ENCODE measurements around the gene BACH2. TPM values are rescaled to one million over a fixed set of nuclear protein-coding genes. Genes with fewer than 3 reads are reported as not detected.

BACH2 gene
- total RNA-seq, 1 experiment from 2014 or later = 3.3 TPM

DNA sequence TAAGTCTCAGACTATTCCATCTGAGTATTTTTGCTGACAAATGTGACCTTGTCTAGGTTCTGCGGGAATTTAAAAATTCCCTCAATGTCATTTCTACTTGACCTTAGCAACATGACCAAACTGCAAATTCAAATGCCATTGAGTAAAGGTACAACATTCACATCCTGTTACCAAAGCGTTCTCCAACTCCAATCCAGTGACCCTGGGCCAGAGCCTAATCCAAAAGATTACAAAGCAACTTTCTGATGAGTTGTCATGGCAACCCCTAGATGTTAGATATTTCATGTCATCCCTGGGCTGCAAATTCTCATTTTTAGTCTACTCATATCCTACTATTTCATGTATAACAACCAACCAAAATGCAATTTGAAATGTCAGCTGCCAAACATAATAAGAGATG lies 65.3 kb downstream of the BACH2 start:
- Histone ChIP-seq H3K9me3 (ENCODE audit: control insufficient read depth in 1 of 2, insufficient read depth in 1 of 2, low read depth in 1 of 2, low read length in 2 of 2) (no peaks in the 10 kb centered on the region), H3K79me2 (ENCODE audit: insufficient read depth, low read length) (no peaks in the 10 kb centered on the region), H2AFZ (ENCODE audit: low read depth, low read length, poor library complexity, severe bottlenecking) (no peak overlapping the region), H3K27ac (ENCODE audit: low read depth, low read length) (no peak overlapping the region), H3K4me1 (ENCODE audit: control insufficient read depth in 1 of 2, insufficient read depth in 2 of 2, low read length in 2 of 2) (no peaks in the 10 kb centered on the region), H3K4me2 (ENCODE audit: low read length) (no peak overlapping the region), H3K27me3 (ENCODE audit: insufficient read depth, low read length) (no peaks in the 10 kb centered on the region), H3K9me2 (ENCODE audit: insufficient read depth) (no peaks in the 10 kb centered on the region), H4K20me1 (ENCODE audit: insufficient read depth) (no peaks in the 10 kb centered on the region), H3K4me3 (replicated peaks in 1 of 2; ENCODE audit: low read depth in 1 of 2, low read length in 2 of 2) (no peak overlapping the region), H3K36me3 (ENCODE audit: control insufficient read depth in 1 of 2, insufficient read depth in 2 of 2, low read length in 2 of 2) (no peaks in the 10 kb centered on the region), H3K9ac (ENCODE audit: low read length) (no peak overlapping the region)
- TF ChIP-seq, protein P1, sequence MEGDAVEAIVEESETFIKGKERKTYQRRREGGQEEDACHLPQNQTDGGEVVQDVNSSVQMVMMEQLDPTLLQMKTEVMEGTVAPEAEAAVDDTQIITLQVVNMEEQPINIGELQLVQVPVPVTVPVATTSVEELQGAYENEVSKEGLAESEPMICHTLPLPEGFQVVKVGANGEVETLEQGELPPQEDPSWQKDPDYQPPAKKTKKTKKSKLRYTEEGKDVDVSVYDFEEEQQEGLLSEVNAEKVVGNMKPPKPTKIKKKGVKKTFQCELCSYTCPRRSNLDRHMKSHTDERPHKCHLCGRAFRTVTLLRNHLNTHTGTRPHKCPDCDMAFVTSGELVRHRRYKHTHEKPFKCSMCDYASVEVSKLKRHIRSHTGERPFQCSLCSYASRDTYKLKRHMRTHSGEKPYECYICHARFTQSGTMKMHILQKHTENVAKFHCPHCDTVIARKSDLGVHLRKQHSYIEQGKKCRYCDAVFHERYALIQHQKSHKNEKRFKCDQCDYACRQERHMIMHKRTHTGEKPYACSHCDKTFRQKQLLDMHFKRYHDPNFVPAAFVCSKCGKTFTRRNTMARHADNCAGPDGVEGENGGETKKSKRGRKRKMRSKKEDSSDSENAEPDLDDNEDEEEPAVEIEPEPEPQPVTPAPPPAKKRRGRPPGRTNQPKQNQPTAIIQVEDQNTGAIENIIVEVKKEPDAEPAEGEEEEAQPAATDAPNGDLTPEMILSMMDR (IDR thresholded peaks at IDR 0.05 in 2 of 3, conservative IDR thresholded peaks at IDR 0.05 in 1 of 3; ENCODE audit: borderline replicate concordance in 1 of 3, insufficient read depth in 1 of 3, low read depth in 2 of 3, low read length in 2 of 3) = no peak
- TF ChIP-seq ELF1 (IDR thresholded peaks at IDR 0.05; ENCODE audit: borderline replicate concordance, low read depth) (no peak), SRF (IDR thresholded peaks at IDR 0.05; ENCODE audit: low read depth) (no peak), EGR1 (IDR thresholded peaks at IDR 0.05; ENCODE audit: low read depth) (no peak), POLR2AphosphoS5 (IDR thresholded peaks at IDR 0.05; ENCODE audit: low read depth, low read length) (no peak), EZH2phosphoT487 (IDR thresholded peaks at IDR 0.05; ENCODE audit: borderline replicate concordance) (no peak)
- no peak for DNase-seq (ENCODE audit: low read depth, low spot score)
- POLR2A ChIA-PET = no interaction called here
- RAD21 ChIA-PET (ENCODE audit: low non-redundant PET in 1 of 2, low total read pairs in 2 of 2, uncharacterized antibody in 2 of 2, unreplicated experiment in 2 of 2) = no interaction called here
- intact Hi-C loops (cut with micrococcal nuclease) = no loop called here
- no TSS peak for BruUV-seq (replicated peaks)
- ATAC-seq = no peak
- CTCF ChIA-PET = no interaction called here

DNA sequence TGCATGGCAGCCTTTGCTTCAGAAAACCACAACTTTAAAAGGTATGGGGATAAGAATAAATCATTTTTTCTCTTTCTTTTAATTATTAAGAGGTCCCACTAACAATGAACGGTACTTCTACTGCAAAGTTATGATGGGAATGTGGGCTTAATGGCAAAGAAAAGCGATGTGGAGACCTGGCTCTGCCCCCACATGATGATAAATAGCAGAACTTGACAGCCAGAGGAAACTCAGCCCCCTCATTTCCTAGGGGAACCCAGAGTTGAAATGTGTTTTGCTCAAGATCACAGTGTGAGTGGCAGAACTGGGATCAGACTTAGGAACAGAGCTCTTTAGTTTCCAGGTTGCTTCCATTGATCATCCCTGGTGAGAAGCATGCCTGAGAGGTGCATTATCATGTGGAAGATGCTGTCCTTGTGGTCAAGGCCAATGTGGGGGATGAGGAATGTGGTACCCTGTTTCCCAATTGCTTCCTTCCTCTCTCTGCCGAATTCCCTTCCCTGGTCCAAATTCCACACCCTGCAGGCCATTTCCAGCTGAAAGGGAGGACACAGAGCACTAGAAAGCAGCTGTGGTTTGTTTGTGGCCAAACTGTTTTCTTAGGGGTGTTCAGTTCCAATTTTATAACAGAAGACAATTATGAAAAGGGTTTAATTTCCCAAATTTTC lies 66.0 kb downstream of the BACH2 start:
- ATAC-seq (no peak), DNase-seq (ENCODE audit: low read depth, low spot score) (no peak)
- Histone ChIP-seq H3K9ac (ENCODE audit: low read length) (no peak overlapping the region), H3K27me3 (ENCODE audit: insufficient read depth, low read length) (no peaks in the 10 kb centered on the region), H4K20me1 (ENCODE audit: insufficient read depth) (no peaks in the 10 kb centered on the region), H3K4me3 (replicated peaks in 1 of 2; ENCODE audit: low read depth in 1 of 2, low read length in 2 of 2) (no peak overlapping the region), H3K9me2 (ENCODE audit: insufficient read depth) (no peaks in the 10 kb centered on the region), H3K36me3 (ENCODE audit: control insufficient read depth in 1 of 2, insufficient read depth in 2 of 2, low read length in 2 of 2) (no peaks in the 10 kb centered on the region), H3K9me3 (ENCODE audit: control insufficient read depth in 1 of 2, insufficient read depth in 1 of 2, low read depth in 1 of 2, low read length in 2 of 2) (no peaks in the 10 kb centered on the region), H3K79me2 (ENCODE audit: insufficient read depth, low read length) (no peaks in the 10 kb centered on the region), H3K4me1 (ENCODE audit: control insufficient read depth in 1 of 2, insufficient read depth in 2 of 2, low read length in 2 of 2) (no peaks in the 10 kb centered on the region), H3K4me2 (ENCODE audit: low read length) (no peak overlapping the region), H3K27ac (ENCODE audit: low read depth, low read length) (no peak overlapping the region), H2AFZ (ENCODE audit: low read depth, low read length, poor library complexity, severe bottlenecking) (no peak overlapping the region)
- BruUV-seq (replicated peaks) = no TSS peak
- ChIA-PET CTCF (no interaction called here), RAD21 (ENCODE audit: low non-redundant PET in 1 of 2, low total read pairs in 2 of 2, uncharacterized antibody in 2 of 2, unreplicated experiment in 2 of 2) (no interaction called here), POLR2A (no interaction called here)
- intact Hi-C loops (cut with micrococcal nuclease) = no loop called here
- TF ChIP-seq ELF1 (IDR thresholded peaks at IDR 0.05; ENCODE audit: borderline replicate concordance, low read depth) (no peak), EZH2 (IDR thresholded peaks at IDR 0.05) (no peak), YY1 (IDR thresholded peaks at IDR 0.05; ENCODE audit: extremely low read depth, insufficient replicate concordance, low read depth, low read length) (no peak), EZH2phosphoT487 (IDR thresholded peaks at IDR 0.05; ENCODE audit: borderline replicate concordance) (no peak), POLR2A (IDR thresholded peaks at IDR 0.05; ENCODE audit: borderline replicate concordance, extremely low read depth, insufficient read depth, insufficient read length) (no peak), SIN3A (IDR thresholded peaks at IDR 0.05; ENCODE audit: low read depth) (no peak)
- TF ChIP-seq, protein P2, sequence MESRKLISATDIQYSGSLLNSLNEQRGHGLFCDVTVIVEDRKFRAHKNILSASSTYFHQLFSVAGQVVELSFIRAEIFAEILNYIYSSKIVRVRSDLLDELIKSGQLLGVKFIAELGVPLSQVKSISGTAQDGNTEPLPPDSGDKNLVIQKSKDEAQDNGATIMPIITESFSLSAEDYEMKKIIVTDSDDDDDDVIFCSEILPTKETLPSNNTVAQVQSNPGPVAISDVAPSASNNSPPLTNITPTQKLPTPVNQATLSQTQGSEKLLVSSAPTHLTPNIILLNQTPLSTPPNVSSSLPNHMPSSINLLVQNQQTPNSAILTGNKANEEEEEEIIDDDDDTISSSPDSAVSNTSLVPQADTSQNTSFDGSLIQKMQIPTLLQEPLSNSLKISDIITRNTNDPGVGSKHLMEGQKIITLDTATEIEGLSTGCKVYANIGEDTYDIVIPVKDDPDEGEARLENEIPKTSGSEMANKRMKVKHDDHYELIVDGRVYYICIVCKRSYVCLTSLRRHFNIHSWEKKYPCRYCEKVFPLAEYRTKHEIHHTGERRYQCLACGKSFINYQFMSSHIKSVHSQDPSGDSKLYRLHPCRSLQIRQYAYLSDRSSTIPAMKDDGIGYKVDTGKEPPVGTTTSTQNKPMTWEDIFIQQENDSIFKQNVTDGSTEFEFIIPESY (IDR thresholded peaks at IDR 0.05; ENCODE audit: extremely low read depth, insufficient replicate concordance, low read length) = no peak
- TF ChIP-seq, protein P3, sequence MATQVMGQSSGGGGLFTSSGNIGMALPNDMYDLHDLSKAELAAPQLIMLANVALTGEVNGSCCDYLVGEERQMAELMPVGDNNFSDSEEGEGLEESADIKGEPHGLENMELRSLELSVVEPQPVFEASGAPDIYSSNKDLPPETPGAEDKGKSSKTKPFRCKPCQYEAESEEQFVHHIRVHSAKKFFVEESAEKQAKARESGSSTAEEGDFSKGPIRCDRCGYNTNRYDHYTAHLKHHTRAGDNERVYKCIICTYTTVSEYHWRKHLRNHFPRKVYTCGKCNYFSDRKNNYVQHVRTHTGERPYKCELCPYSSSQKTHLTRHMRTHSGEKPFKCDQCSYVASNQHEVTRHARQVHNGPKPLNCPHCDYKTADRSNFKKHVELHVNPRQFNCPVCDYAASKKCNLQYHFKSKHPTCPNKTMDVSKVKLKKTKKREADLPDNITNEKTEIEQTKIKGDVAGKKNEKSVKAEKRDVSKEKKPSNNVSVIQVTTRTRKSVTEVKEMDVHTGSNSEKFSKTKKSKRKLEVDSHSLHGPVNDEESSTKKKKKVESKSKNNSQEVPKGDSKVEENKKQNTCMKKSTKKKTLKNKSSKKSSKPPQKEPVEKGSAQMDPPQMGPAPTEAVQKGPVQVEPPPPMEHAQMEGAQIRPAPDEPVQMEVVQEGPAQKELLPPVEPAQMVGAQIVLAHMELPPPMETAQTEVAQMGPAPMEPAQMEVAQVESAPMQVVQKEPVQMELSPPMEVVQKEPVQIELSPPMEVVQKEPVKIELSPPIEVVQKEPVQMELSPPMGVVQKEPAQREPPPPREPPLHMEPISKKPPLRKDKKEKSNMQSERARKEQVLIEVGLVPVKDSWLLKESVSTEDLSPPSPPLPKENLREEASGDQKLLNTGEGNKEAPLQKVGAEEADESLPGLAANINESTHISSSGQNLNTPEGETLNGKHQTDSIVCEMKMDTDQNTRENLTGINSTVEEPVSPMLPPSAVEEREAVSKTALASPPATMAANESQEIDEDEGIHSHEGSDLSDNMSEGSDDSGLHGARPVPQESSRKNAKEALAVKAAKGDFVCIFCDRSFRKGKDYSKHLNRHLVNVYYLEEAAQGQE (IDR thresholded peaks at IDR 0.05; ENCODE audit: low read depth) = no peak

All from HCT116 (cell line).